AG10803 (cell line): ENCODE results near the gene ARHGAP32.

ENCODE experiments used
- DNase-seq: peaks from one replicate; pipeline ENCODE4 v3.0.0; 2010; ENCODE audit warnings: low read depth
- H3K4me3 ChIP-seq: 2 replicates; pipeline ENCODE4 v1.5.1; 2011; ENCODE audit warnings: mild to moderate bottlenecking, low read length, control low read depth
- TF ChIP-seq, protein P1 (sequence below): conservative IDR thresholded peaks from 2 replicates; pipeline ENCODE4 v1.5.1; 2011; ENCODE audit warnings: mild to moderate bottlenecking, low read length, control low read depth, inconsistent platforms

The ARHGAP32 gene

DNA sequence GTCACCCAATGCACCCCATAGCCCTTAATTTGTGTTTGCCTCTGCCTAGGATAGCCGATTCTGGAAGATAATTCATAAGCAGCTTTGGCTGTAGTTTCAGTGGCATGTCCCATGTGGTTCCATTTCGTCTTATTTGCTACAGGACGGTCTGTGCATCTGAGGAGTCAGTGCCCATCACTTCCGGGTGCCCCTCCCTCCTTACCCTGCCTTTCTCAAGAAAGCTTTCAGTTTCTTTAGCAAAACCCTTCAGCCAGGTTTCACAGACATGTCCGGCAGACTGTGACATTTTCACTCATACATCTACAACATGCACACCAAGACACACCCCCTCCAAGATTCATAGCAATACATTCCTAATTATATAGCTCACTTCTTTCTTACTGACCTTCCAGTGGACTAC is 263.7 kb downstream of the ARHGAP32 start:
- TF ChIP-seq, protein P1, sequence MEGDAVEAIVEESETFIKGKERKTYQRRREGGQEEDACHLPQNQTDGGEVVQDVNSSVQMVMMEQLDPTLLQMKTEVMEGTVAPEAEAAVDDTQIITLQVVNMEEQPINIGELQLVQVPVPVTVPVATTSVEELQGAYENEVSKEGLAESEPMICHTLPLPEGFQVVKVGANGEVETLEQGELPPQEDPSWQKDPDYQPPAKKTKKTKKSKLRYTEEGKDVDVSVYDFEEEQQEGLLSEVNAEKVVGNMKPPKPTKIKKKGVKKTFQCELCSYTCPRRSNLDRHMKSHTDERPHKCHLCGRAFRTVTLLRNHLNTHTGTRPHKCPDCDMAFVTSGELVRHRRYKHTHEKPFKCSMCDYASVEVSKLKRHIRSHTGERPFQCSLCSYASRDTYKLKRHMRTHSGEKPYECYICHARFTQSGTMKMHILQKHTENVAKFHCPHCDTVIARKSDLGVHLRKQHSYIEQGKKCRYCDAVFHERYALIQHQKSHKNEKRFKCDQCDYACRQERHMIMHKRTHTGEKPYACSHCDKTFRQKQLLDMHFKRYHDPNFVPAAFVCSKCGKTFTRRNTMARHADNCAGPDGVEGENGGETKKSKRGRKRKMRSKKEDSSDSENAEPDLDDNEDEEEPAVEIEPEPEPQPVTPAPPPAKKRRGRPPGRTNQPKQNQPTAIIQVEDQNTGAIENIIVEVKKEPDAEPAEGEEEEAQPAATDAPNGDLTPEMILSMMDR: no peak
- DNase-seq: no peak
- H3K4me3 ChIP-seq: no peak overlapping the region

DNA sequence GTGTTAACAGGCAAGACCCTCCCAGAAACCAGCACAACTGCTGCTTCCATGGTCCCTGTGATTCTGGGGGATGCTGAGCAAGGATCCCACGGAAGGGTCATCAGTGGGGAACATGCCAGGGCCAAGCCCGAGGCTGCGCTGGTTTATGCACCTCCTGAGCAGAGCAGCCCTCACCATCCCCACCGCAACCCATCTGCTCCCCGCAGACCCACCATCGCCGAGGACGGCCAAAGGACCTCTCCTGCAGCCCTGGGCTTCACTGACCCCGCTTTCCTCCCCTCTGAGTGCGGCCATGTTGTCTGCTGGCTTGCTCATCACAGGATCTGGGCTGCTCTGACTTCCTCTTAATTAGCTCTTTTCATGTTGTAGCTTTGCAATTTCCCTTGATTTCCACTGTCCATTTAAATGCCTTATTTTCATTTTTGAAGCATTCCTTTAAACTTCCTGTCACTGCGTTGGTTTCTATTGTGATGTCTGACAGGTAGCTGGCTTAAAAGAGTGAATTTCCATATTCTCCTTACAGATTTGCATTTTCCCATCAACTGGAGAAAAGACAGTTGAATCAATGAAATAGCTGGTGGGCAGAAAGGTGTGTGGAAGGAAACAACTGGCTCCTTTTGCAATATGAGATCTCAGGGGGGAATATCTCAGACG is 264.3 kb downstream of the ARHGAP32 start:
- no peak overlapping the region for H3K4me3 ChIP-seq

DNA sequence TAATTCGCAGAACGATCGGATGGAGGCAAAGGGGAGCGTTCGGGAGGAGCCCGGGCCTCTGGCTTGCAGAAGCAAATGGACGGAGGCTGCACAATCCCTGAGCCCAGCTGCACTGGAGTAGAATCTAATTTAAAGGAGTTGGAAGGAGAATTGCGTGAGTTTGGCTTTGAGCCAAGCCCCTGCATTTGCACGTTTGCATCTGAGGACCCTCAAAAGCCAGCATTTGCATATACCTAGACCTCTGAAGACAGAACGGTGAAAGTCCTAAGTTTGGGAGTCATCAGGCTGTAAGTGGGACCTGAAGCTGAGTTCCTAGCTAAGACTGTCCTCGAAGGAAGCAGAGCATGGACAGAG is 265.0 kb downstream of the ARHGAP32 start:
- TF ChIP-seq, protein P1: no peak
- DNase-seq: no peak
- H3K4me3 ChIP-seq: no peak overlapping the region

More for the DNA sequence above, 264.3 kb downstream of the ARHGAP32 start:
- DNase-seq: no peak
- TF ChIP-seq, protein P1: no peak

DNA sequence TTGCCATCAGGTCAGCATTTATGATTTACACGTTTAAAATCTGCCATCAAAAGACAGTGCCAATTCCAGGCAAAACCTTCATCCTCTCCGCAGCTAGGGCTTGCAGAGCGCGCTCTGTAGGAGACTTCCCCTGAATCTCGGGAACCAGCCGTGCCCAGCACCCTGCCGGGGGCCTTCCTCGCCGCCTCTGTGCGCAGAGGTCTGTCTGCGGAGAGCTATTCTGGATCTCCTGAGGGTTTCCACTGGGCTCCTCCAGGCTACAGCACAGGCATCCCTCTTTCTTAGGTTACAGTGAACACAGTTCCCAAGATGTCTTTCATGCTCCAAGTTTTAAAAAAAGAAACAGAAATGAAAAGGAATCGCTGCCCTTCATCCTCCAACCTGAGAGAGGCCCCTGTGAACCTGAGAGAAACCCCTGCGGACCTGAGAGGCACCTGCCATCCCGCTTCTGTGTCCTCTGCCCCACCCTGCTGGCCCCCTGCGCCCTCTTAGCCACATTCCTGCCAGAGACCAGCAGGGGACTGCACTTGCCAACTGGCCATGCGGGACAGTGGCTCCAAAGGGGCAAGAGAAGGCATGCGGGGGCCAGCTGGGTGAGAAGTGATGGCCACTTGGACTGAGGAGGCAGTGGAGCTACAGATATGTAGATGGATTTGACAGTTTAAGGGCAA is 265.6 kb downstream of the ARHGAP32 start:
- no peak for DNase-seq
- H3K4me3 ChIP-seq: no peak overlapping the region
- TF ChIP-seq, protein P1: no peak

DNA sequence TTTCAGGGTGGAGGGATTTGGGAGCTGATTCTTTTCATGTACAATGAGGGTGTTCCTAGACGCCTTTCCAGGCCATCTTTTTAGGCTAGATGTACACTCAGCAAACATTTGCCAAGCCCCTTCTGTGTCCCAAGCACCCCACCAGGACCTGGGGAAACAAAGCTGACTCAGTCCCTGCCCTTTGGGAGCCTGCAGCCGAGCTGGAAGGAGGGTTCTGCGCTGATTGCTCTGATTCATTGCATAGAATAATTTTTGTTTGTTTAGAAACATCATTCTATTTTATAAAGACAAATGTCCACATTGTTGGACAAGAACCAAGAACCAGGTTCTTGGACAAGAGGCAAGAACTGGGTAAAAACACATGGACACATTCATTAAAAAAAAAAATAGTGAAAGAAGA is 266.1 kb downstream of the ARHGAP32 start:
- no peak overlapping the region for H3K4me3 ChIP-seq
- TF ChIP-seq, protein P1: no peak
- no peak for DNase-seq

DNA sequence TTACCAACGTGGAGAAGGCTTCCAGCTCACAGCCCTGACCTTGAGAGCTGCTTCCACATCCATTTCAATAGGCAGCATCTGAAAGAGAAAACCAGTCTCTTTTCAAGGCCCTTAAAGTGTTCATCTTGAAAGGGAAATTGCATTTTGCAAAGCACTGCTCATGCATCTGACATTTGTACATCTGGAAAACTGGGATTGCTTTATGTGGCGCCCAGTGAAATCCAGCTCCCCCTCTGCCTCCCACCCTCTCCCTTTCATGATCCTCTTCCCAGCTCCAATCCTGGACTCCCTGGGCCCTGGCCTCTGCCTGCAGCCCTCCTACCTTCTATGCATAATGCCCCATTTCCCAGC is 266.9 kb downstream of the ARHGAP32 start:
- TF ChIP-seq, protein P1: no peak
- no peak for DNase-seq

DNA sequence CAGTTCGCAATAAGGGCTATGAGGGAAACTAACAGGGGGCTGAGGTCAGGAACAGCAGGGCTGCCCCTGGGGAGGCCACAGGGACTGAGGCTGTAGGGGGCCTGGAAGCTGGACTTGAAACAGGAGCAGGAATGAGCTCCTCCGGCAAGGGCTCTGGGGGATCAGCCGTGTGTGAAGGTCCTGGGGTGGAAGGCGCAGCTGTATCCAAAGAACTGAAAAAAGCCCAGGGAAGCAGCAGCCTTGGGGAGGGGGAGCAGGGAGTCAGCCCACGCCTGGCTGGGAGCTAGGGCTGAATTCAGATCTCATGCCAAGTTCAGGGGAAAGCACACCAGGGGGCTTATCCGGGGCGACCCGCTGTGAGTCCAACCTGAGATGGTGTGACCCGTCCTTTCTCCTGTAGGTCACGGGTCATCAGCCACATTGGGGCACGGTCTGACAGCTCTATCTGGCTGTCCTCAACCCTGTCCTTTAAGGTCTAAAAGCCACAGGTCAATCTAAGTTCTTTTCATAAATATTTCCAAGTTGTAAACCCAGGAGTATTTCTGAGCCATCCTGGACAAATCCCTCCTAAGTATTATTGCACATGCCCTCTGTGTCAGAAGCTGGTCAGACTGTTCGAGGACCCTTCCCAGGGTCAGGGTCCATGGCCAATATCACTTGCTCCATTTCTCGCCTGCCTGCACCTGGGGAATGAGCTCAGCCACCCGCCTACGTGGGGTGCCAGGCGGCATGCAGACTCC is 267.4 kb downstream of the ARHGAP32 start:
- TF ChIP-seq, protein P1: no peak
- H3K4me3 ChIP-seq: no peak overlapping the region
- no peak for DNase-seq

More for the DNA sequence above, 266.9 kb downstream of the ARHGAP32 start:
- H3K4me3 ChIP-seq: no peak overlapping the region
